ENCODE data around the gene BCL7A. TPM values are rescaled to one million over a fixed set of nuclear protein-coding genes. Genes with fewer than 3 reads are reported as not detected.

The BCL7A gene
- total and polyA plus RNA-seq, 9 of the 15 experiments (the other 6 are each of a cell fraction or from before 2014, with no cell fraction given), result 0.25 to 21.9 (median 14.9) TPM

- no peak for FAIRE-seq
- ATAC-seq, result no peak
- in situ Hi-C loops (cut with MboI) (no loop called here), intact Hi-C loops (cut with micrococcal nuclease) (no loop called here)
- Histone ChIP-seq H3K79me2 (ENCODE audit: control insufficient read depth, insufficient read depth, low read length) (no peaks in the 10 kb centered on the region), H3K9me3 (replicated peaks; ENCODE audit: control insufficient read depth, insufficient read depth, low read depth, low read length) (no peaks in the 10 kb centered on the region), H3K4me3 (no peak overlapping the region), H3K27ac (ENCODE audit: extremely low read depth, low read depth, low read length) (no peak overlapping the region), H3K4me2 (ENCODE audit: insufficient read depth, low read length) (no peak overlapping the region), H4K20me1 (replicated peaks; ENCODE audit: control insufficient read depth, insufficient read depth, low read length) (no peaks in the 10 kb centered on the region), H3K9ac (ENCODE audit: insufficient read depth in 1 of 2, low read depth in 2 of 2, low read length in 2 of 2) (no peak overlapping the region), H3K9me1 (ENCODE audit: control insufficient read depth, insufficient read depth, low read length) (no peaks in the 10 kb centered on the region), H2AFZ (ENCODE audit: low read depth, low read length) (no peak overlapping the region), H3K27me3 (ENCODE audit: control insufficient read depth in 2 of 2, insufficient read depth in 2 of 2, low read length in 2 of 2) (no peaks in the 10 kb centered on the region), H3K36me3 (ENCODE audit: control insufficient read depth, insufficient read depth, low read length) (peaks cover 34% of the 10 kb centered on the region; the same call in 2 of the 3 replicates), H3K4me1 (replicated peaks in 1 of 2; ENCODE audit: control insufficient read depth in 2 of 2, insufficient read depth in 2 of 2, low read length in 2 of 2) (peaks cover 0 to 6% of the 10 kb centered on the region in 2 experiments; a peak in 3 of 5 replicates)
- POLR2A ChIA-PET, result interaction anchor here (0.5 to 0.7 kb wide), 3 partner anchors 17 to 35 kb away, joined by 3 read pairs; no protein-coding TSS in a partner anchor
- WGBS (ENCODE audit: insufficient coverage, low coverage, missing lambda C conversion rate), result 94% methylated on average over 8 of the region's 8 CpGs
- CTCF ChIA-PET (ENCODE audit: low intra/inter-chr PET ratio), result interaction anchor here (0.6 kb wide), 1 partner anchor 127 kb away, joined by 3 read pairs; no protein-coding TSS in a partner anchor
- TF ChIP-seq ZNF24 (IDR thresholded peaks at IDR 0.05) (no peak), COPS2 (conservative IDR thresholded peaks at IDR 0.05) (no peak), E2F1 (CRISPR knock-in tag; IDR thresholded peaks at IDR 0.05) (no peak), EP400 (IDR thresholded peaks at IDR 0.05) (no peak), ZNF77 (CRISPR knock-in tag; IDR thresholded peaks at IDR 0.05) (no peak), FOSL1 (tag; conservative IDR thresholded peaks at IDR 0.05) (no peak), EP300 (IDR thresholded peaks at IDR 0.05; ENCODE audit: low read length) (no peak)
- BruUV-seq (replicated peaks), result no TSS peak
- no peak for DNase-seq (ENCODE audit: extremely low read depth in 1 of 4, low spot score in 3 of 4)
Observed at GRCh38 chr12:122048151-122048550, 26.5 kb downstream of the BCL7A start.
